Measurements from ENCODE around the gene OSMR.

DNA sequence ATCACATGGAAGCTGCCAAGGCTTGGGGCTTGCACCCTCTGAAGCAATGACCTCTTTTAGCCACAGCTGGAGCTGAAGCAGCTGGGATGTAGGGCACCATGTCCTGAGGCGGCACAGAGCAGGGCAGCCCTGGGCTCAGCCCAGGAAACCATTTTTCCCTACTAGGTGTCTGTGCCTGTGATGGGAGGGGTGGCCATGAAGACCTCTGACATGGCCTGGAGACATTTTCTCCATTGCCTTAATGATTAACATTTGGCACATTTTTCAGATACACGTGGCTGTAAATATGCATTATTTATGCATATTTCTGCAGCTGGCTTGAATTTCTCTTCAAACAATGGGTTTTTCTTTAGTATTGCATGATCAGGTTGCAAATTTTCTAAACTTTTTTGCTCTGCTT, 81.7 kb downstream of the OSMR start:
- TF ChIP-seq POLR2A (IDR thresholded peaks at IDR 0.05; ENCODE audit: low read length) (no peak), TFCP2L1 (CRISPR knock-in tag; IDR thresholded peaks at IDR 0.05) (no peak), CTCF (IDR thresholded peaks at IDR 0.05) (no peak), PHF8 (IDR thresholded peaks at IDR 0.05; ENCODE audit: borderline replicate concordance, low read depth) (no peak), MAFK (IDR thresholded peaks at IDR 0.05; ENCODE audit: partially characterized antibody) (no peak), JUNB (IDR thresholded peaks at IDR 0.05) (no peak), SREBF2 (IDR thresholded peaks at IDR 0.05) (no peak), ESRRA (IDR thresholded peaks at IDR 0.05; ENCODE audit: borderline replicate concordance, low read length) (no peak)

All from A549 (cell line).